ENCODE data around the gene TRPV4. TPM values are rescaled to one million over a fixed set of nuclear protein-coding genes. Genes with fewer than 3 reads are reported as not detected.
"Not testable (repeated sequence)": the region's sequence is repeated elsewhere in the genome, so short reads cannot be mapped to it uniquely, and the experiment has no call there.

TRPV4 gene
- total RNA-seq, 1 experiment from 2014 or later: not detected

DNA sequence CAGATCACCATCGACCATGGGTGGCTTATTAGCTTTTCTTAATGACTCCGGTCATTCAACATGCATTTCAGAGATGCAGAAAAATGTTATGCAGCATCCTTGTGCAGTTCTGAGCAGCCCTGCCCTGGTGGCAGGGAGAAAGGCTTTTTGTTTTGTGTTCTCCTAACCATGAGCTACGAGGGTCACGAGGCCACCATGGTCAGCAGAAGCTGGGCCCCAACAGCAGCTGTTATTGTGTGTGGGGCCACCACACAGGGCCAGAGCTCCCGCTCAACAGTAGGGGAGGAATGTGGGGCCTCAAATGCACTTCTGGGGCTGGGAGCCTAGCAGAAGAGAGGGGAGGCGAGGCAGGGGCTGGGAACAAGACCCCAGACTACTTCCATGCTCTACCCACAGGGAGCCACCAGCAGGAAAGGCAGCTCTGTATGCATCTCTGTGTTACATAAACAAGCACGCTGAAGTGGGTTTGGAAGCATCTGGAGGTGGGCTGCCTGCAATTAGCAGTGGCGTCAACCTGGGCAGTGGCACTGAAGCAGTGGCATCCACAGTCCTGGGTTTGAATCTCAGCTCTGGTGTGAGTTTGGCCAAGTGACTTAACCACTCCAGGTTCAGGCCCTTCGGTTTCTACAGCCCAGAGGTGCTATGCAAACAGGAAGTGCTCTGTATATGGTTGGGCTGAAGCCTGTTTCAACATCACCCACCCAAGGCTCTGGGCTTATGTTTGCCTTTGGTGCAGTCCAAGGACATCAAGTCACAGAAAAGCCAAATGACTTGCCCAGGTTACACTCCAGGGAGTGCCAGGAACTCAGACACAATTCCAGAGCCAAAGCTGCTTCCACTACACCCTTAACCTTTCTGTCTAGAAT lies 30.9 kb upstream of the TRPV4 start:
- Histone ChIP-seq H4K20me1 (ENCODE audit: insufficient read depth, low read depth, low read length) (no peaks in the 10 kb centered on the region), H3K9ac (ENCODE audit: low read length) (no peak overlapping the region), H3K4me3 (ENCODE audit: low read length) (no peak overlapping the region), H3K9me3 (ENCODE audit: low read length) (no peaks in the 10 kb centered on the region), H3K79me2 (ENCODE audit: low read length) (peaks cover 30% of the 10 kb centered on the region), H3K27ac (ENCODE audit: low read length) (no peak overlapping the region), H3K27me3 (ENCODE audit: low read length) (no peaks in the 10 kb centered on the region), H3K9me2 (replicated peaks; ENCODE audit: insufficient read depth, low read length) (no peaks in the 10 kb centered on the region), H3K36me3 (ENCODE audit: insufficient read depth, low read length) (no peaks in the 10 kb centered on the region), H3K4me2 (ENCODE audit: low read depth, low read length, poor library complexity, severe bottlenecking) (no peak overlapping the region), H2AFZ (ENCODE audit: low read length) (no peak overlapping the region), H3K4me1 (ENCODE audit: low read length) (no peaks in the 10 kb centered on the region; the same call in 1 of the 2 replicates)
- DNase-seq: no peak

DNA sequence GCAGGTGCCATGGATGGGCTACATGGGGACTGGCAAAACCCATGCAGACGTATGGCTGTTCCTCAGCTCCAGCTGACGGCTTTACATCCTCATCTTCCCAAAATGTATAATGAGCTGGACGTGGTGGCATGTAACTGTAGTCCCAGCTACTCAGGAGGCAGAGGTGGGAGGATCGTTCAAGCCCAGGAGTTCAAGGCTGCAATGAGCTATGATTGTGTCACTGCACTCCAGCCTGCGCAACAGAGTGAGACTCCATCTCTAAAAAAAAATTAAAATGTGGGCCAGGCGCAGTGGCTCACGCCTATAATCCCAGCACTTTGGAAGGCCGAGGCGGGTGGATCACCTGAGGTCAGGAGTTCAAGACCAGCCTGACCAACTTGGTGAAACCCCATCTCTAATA lies 29.3 kb upstream of the TRPV4 start:
- not testable (repeated sequence) for H3K9me2 ChIP-seq (replicated peaks; ENCODE audit: insufficient read depth, low read length); H4K20me1 ChIP-seq (ENCODE audit: insufficient read depth, low read depth, low read length); H3K27me3 ChIP-seq (ENCODE audit: low read length); H3K27ac ChIP-seq (ENCODE audit: low read length); H3K9me3 ChIP-seq (ENCODE audit: low read length); H3K4me2 ChIP-seq (ENCODE audit: low read depth, low read length, poor library complexity, severe bottlenecking); H3K4me1 ChIP-seq (ENCODE audit: low read length); DNase-seq; H3K4me3 ChIP-seq (ENCODE audit: low read length); H2AFZ ChIP-seq (ENCODE audit: low read length); H3K9ac ChIP-seq (ENCODE audit: low read length); H3K36me3 ChIP-seq (ENCODE audit: insufficient read depth, low read length)
- H3K79me2 ChIP-seq (ENCODE audit: low read length): peaks cover 22% of the 10 kb centered on the region

DNA sequence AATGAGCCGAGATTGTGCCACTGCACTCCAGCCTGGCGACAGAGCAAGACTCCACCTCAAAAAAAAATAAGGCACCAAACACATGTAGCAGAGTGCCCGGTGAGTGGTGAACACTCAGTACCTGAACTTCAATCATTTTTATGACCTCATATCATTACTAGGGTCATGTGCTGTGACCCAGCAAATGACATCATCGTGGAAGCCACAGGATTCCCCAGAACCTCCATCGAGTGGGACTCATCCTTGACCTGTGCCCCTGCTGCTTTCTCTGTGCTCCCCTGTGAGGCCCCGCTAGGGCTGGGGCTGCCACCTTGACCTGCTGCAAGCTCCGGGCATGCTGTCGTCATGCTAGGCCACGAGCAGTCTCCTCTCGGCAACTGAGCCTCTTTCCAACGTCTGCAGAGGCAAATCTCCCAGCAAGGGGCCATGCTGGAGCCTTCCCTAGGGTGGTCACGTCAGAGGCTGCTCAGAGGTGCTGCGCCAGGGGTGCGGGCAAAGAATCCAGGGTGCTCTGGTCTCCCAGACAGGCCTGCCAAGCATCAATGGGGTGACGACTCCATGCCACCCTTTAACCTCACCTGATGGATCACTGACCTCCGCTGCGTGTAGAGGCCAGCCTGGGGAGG lies 28.6 kb upstream of the TRPV4 start:
- DNase-seq: no peak
- Histone ChIP-seq H3K79me2 (ENCODE audit: low read length) (peaks cover 20% of the 10 kb centered on the region), H2AFZ (ENCODE audit: low read length) (no peak overlapping the region), H3K9me2 (replicated peaks; ENCODE audit: insufficient read depth, low read length) (no peaks in the 10 kb centered on the region), H3K9ac (ENCODE audit: low read length) (no peak overlapping the region), H3K4me1 (ENCODE audit: low read length) (no peaks in the 10 kb centered on the region), H4K20me1 (ENCODE audit: insufficient read depth, low read depth, low read length) (no peaks in the 10 kb centered on the region), H3K27me3 (ENCODE audit: low read length) (no peaks in the 10 kb centered on the region), H3K36me3 (ENCODE audit: insufficient read depth, low read length) (peaks cover 5% of the 10 kb centered on the region; the same call in 1 of the 2 replicates), H3K27ac (ENCODE audit: low read length) (no peak overlapping the region), H3K9me3 (ENCODE audit: low read length) (no peaks in the 10 kb centered on the region), H3K4me3 (ENCODE audit: low read length) (no peak overlapping the region), H3K4me2 (ENCODE audit: low read depth, low read length, poor library complexity, severe bottlenecking) (no peak overlapping the region)

DNA sequence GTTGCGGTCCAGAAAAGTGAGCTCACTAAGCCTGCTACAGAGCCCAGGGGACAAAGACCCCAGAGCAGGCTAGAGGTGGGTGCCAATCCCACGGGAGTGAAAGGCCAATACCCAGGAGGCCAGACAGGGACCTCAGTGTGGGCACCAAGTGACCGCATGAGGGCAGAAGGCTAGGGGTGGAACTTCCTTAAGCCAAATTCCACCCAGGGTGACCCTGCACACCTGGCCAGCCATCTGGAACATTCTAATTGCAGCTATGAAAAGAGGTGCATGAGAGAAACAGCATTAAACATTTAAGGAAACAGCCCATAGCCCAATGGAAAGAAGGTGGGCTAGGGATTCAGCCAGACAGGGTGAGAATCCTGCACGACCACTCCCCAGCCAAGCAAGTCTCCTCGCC lies 27.8 kb upstream of the TRPV4 start:
- H3K4me2 ChIP-seq (ENCODE audit: low read depth, low read length, poor library complexity, severe bottlenecking): no peak overlapping the region
- no peak overlapping the region for H2AFZ ChIP-seq (ENCODE audit: low read length)
- no peaks in the 10 kb centered on the region for H3K9me3 ChIP-seq (ENCODE audit: low read length)
- H3K27me3 ChIP-seq (ENCODE audit: low read length): no peaks in the 10 kb centered on the region
- no peaks in the 10 kb centered on the region for H3K4me1 ChIP-seq (ENCODE audit: low read length)
- no peak overlapping the region for H3K4me3 ChIP-seq (ENCODE audit: low read length)
- H3K79me2 ChIP-seq (ENCODE audit: low read length): peaks cover 14% of the 10 kb centered on the region
- peaks cover 5% of the 10 kb centered on the region; the same call in 1 of the 2 replicates for H3K36me3 ChIP-seq (ENCODE audit: insufficient read depth, low read length)
- no peaks in the 10 kb centered on the region for H3K9me2 ChIP-seq (replicated peaks; ENCODE audit: insufficient read depth, low read length)
- no peak for DNase-seq
- no peak overlapping the region for H3K27ac ChIP-seq (ENCODE audit: low read length)
- H4K20me1 ChIP-seq (ENCODE audit: insufficient read depth, low read depth, low read length): no peaks in the 10 kb centered on the region
- no peak overlapping the region for H3K9ac ChIP-seq (ENCODE audit: low read length)

DNA sequence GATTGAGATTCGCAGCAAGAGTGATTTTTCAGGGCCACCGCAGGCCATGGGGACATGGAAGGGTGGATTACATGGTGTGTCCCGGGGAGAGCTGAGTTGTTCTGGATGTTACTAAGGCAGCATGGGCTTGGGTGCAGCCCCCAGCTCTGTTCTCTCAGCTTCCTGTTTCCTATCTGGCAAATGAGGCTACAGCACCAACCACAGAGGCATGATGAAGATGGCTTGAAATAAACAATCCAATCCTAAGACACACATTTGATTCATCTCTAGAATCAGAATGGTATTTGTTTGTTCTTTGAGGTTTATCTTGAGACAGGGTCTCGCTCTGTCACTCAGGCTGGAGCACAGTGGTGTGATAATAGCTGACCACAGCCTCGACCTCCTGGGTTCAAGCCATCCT lies 25.6 kb upstream of the TRPV4 start:
- no peaks in the 10 kb centered on the region for H3K27me3 ChIP-seq (ENCODE audit: low read length)
- no peak for DNase-seq
- peaks cover 4% of the 10 kb centered on the region; the same call in 1 of the 2 replicates for H3K79me2 ChIP-seq (ENCODE audit: low read length)
- H2AFZ ChIP-seq (ENCODE audit: low read length): no peak overlapping the region
- no peak overlapping the region for H3K4me3 ChIP-seq (ENCODE audit: low read length)
- H3K27ac ChIP-seq (ENCODE audit: low read length): no peak overlapping the region
- no peaks in the 10 kb centered on the region for H4K20me1 ChIP-seq (ENCODE audit: insufficient read depth, low read depth, low read length)
- H3K9me2 ChIP-seq (replicated peaks; ENCODE audit: insufficient read depth, low read length): no peaks in the 10 kb centered on the region
- no peak overlapping the region for H3K9ac ChIP-seq (ENCODE audit: low read length)
- no peak overlapping the region for H3K4me2 ChIP-seq (ENCODE audit: low read depth, low read length, poor library complexity, severe bottlenecking)
- no peaks in the 10 kb centered on the region for H3K9me3 ChIP-seq (ENCODE audit: low read length)
- H3K4me1 ChIP-seq (ENCODE audit: low read length): no peaks in the 10 kb centered on the region
- peaks cover 5% of the 10 kb centered on the region; the same call in 1 of the 2 replicates for H3K36me3 ChIP-seq (ENCODE audit: insufficient read depth, low read length)

DNA sequence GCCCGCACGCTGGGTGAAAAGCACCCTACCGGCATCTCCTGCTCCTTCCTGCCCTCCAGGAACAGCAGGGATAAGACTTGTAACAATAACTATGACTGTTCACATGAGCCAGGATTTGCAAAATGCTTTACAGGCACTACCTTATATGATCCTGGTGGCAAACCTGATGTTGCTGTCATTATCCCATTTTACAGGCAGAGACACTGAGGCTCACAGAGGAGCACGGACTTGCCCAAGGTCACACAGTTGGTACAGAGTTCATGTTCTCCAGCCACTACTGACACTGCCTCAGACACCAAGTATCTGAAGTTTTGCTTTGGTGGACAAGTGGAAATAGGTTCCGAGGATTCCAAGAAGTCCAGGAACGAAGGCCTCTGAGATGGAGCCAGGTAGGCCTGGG lies 24.5 kb upstream of the TRPV4 start:
- H3K36me3 ChIP-seq (ENCODE audit: insufficient read depth, low read length): peaks cover 5% of the 10 kb centered on the region; the same call in 1 of the 2 replicates
- no peaks in the 10 kb centered on the region for H3K9me2 ChIP-seq (replicated peaks; ENCODE audit: insufficient read depth, low read length)
- H3K9ac ChIP-seq (ENCODE audit: low read length): no peak overlapping the region
- no peaks in the 10 kb centered on the region for H4K20me1 ChIP-seq (ENCODE audit: insufficient read depth, low read depth, low read length)
- DNase-seq: no peak
- H3K9me3 ChIP-seq (ENCODE audit: low read length): no peaks in the 10 kb centered on the region
- no peak overlapping the region for H3K4me2 ChIP-seq (ENCODE audit: low read depth, low read length, poor library complexity, severe bottlenecking)
- no peak overlapping the region for H2AFZ ChIP-seq (ENCODE audit: low read length)
- no peaks in the 10 kb centered on the region for H3K4me1 ChIP-seq (ENCODE audit: low read length)
- H3K27me3 ChIP-seq (ENCODE audit: low read length): no peaks in the 10 kb centered on the region
- H3K27ac ChIP-seq (ENCODE audit: low read length): no peak overlapping the region
- H3K4me3 ChIP-seq (ENCODE audit: low read length): no peak overlapping the region
- H3K79me2 ChIP-seq (ENCODE audit: low read length): no peaks in the 10 kb centered on the region

DNA sequence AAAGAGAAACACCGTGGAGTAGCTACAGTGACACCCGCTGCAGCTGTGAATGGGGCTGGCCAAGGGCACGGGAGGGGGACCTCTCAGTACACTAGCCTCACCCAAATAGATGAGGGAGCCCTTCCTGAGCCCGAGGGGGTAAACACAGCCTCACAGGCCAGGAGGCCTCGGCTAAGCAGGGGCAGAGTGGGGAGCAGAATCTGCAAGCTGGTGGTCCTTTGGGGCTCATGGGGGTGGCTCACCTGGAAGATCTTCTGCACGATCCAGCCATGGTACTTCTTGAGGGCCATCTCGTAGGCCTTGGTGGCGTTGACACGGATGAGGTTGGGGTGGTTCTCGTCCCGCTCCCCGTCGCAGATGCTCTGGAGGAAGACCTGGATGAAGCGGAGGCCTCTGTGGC lies 22.2 kb upstream of the TRPV4 start:
- no peak overlapping the region for H2AFZ ChIP-seq (ENCODE audit: low read length)
- H4K20me1 ChIP-seq (ENCODE audit: insufficient read depth, low read depth, low read length): no peaks in the 10 kb centered on the region
- H3K9ac ChIP-seq (ENCODE audit: low read length): no peak overlapping the region
- DNase-seq: no peak
- H3K9me2 ChIP-seq (replicated peaks; ENCODE audit: insufficient read depth, low read length): no peaks in the 10 kb centered on the region
- no peak overlapping the region for H3K4me2 ChIP-seq (ENCODE audit: low read depth, low read length, poor library complexity, severe bottlenecking)
- H3K4me3 ChIP-seq (ENCODE audit: low read length): no peak overlapping the region
- no peaks in the 10 kb centered on the region for H3K27me3 ChIP-seq (ENCODE audit: low read length)
- no peaks in the 10 kb centered on the region for H3K9me3 ChIP-seq (ENCODE audit: low read length)
- H3K4me1 ChIP-seq (ENCODE audit: low read length): no peaks in the 10 kb centered on the region
- H3K36me3 ChIP-seq (ENCODE audit: insufficient read depth, low read length): peaks cover 5% of the 10 kb centered on the region; the same call in 1 of the 2 replicates
- no peaks in the 10 kb centered on the region for H3K79me2 ChIP-seq (ENCODE audit: low read length)
- H3K27ac ChIP-seq (ENCODE audit: low read length): no peak overlapping the region

DNA sequence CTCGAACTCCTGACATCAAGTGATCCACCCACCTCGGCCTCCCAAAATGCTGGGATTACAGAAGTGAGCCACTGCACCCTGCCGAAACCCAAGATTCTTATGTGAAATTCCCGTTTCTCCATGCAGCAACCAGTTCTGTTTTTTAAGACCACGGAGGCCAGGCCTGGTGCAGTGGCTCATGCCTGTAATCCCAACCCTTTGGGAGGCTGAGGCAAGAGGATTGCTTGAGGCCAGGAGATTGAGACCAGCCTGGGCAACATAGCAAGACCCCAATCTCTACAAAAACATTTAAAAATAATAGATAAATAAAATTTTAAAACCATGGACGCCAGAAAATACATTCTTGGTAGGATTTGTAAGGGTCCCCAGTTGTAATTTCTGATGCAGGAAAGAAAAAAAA lies 17.3 kb upstream of the TRPV4 start:
- H3K4me1 ChIP-seq (ENCODE audit: low read length); DNase-seq; H3K27me3 ChIP-seq (ENCODE audit: low read length); H4K20me1 ChIP-seq (ENCODE audit: insufficient read depth, low read depth, low read length); H3K4me3 ChIP-seq (ENCODE audit: low read length); H3K27ac ChIP-seq (ENCODE audit: low read length); H3K4me2 ChIP-seq (ENCODE audit: low read depth, low read length, poor library complexity, severe bottlenecking); H3K9me2 ChIP-seq (replicated peaks; ENCODE audit: insufficient read depth, low read length); H2AFZ ChIP-seq (ENCODE audit: low read length); H3K9me3 ChIP-seq (ENCODE audit: low read length); H3K9ac ChIP-seq (ENCODE audit: low read length); H3K79me2 ChIP-seq (ENCODE audit: low read length); H3K36me3 ChIP-seq (ENCODE audit: insufficient read depth, low read length): not testable (repeated sequence)

All from Karpas-422 (cell line).